GM13976 (cell line): Measurements from ENCODE around the gene CDC34.

ENCODE experiments used
- DNase-seq: peaks from one replicate; pipeline ENCODE4 v3.0.0; 2012; ENCODE audit warnings: low spot score
- in situ Hi-C: fragments of 300-500 bp; cut with MboI; formaldehyde crosslinking; loops from one replicate; pipeline ENCODE4 v1.12.0; 2022; ENCODE audit warnings: low sequenced_read_pairs, mixed read lengths, inconsistent platforms; ENCODE audit not compliant: unreplicated experiment
- TF ChIP-seq, protein P1 (sequence below): IDR thresholded peaks from 2 replicates; pipeline ENCODE4 v1.5.1; 2012; ENCODE audit warnings: borderline replicate concordance, mild to moderate bottlenecking; ENCODE audit not compliant: insufficient read depth; ENCODE audit errors: extremely low read depth, missing control alignments, control extremely low read depth

Gene CDC34

DNA sequence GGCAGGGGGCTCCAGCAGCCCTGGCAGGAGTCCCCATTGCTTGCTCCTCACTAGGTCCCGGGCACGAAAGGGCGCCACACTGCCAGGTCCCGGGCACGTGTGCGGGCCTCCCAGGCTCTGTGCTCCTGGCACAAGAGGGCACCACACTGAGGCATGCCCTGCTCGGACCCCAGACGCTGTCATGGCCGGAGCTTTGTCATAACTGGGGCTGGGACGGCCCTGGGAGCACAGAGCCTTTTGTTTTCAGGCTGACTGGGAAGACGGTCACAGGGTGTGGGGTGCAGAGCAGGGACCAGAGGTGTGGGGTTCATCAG lies 48.2 kb downstream of the CDC34 start:
- TF ChIP-seq, protein P1, sequence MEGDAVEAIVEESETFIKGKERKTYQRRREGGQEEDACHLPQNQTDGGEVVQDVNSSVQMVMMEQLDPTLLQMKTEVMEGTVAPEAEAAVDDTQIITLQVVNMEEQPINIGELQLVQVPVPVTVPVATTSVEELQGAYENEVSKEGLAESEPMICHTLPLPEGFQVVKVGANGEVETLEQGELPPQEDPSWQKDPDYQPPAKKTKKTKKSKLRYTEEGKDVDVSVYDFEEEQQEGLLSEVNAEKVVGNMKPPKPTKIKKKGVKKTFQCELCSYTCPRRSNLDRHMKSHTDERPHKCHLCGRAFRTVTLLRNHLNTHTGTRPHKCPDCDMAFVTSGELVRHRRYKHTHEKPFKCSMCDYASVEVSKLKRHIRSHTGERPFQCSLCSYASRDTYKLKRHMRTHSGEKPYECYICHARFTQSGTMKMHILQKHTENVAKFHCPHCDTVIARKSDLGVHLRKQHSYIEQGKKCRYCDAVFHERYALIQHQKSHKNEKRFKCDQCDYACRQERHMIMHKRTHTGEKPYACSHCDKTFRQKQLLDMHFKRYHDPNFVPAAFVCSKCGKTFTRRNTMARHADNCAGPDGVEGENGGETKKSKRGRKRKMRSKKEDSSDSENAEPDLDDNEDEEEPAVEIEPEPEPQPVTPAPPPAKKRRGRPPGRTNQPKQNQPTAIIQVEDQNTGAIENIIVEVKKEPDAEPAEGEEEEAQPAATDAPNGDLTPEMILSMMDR, result no peak
- no peak for DNase-seq
- in situ Hi-C loops, result loop anchor here (25.0 kb wide), 1 partner anchor 158 kb away; no protein-coding TSS in a partner anchor

DNA sequence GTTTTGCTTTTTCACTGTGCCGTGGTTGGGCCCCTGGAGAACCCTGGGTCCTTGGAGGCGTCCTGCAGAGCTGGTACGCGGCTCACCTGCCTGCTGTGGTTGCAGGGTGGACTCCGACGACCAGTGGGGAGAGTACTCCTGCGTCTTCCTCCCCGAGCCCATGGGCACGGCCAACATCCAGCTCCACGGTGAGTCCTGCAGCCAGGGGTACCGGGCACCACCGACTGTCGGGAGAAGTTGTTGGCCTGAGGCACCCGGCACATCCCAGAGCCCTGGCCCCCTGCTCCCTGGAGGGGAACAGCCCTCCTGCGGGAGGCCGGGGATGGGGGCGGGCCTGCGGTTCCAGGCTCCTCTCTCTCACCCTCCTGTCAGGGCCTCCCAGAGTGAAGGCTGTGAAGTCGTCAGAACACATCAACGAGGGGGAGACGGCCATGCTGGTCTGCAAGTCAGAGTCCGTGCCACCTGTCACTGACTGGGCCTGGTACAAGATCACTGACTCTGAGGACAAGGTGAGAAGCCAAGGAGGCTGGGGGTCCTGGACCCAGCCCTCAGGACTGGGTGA lies 48.8 kb downstream of the CDC34 start:
- in situ Hi-C loops, result loop anchor here (25.0 kb wide), 1 partner anchor 157 kb away; no protein-coding TSS in a partner anchor
- no peak for DNase-seq
- TF ChIP-seq, protein P1, result no peak

DNA sequence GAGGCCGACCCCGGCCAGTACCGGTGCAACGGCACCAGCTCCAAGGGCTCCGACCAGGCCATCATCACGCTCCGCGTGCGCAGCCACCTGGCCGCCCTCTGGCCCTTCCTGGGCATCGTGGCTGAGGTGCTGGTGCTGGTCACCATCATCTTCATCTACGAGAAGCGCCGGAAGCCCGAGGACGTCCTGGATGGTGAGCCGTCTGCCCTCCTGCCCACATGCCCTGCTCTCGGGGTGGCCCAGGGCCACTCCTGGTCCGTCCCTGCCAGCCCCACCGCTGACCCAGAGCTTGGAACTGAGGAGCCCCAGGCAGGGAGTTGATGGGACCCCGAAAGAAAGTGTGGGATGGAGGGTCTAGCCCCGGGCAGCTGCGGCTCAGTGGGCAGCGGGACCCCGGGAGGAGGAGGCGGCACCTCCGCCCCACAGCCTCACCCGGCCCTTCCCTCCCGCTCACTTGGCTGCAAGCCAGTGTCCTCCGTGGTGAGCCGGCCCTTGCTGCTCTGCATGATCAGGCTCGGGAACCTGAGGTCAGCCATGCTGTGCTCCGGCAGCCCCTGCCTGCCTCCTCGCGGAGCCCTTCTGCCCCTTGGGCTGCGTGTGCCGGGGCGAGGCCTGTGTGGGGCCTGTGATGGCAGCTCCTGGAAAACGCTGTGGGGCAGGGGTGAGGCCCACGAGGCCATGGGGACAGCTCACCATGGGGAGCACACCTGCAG lies 50.0 kb downstream of the CDC34 start:
- in situ Hi-C loops, result loop anchor here (25.0 kb wide), 1 partner anchor 156 kb away; no protein-coding TSS in a partner anchor
- DNase-seq, result no peak
- TF ChIP-seq, protein P1, result no peak

DNA sequence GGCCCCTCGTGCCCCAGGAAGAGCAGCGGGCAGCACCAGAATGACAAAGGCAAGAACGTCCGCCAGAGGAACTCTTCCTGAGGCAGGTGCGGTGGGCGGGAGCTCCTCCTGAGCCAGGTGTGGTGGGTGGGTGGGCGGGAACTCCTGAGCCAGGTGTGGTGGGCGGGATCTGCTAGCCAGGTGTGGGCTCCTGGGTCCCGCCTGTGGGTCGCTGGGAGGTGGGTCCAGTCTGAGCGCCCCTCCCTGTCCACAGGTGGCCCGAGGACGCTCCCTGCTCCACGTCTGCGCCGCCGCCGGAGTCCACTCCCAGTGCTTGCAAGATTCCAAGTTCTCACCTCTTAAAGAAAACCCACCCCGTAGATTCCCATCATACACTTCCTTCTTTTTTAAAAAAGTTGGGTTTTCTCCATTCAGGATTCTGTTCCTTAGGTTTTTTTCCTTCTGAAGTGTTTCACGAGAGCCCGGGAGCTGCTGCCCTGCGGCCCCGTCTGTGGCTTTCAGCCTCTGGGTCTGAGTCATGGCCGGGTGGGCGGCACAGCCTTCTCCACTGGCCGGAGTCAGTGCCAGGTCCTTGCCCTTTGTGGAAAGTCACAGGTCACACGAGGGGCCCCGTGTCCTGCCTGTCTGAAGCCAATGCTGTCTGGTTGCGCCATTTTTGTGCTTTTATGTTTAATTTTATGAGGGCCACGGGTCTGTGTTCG lies 51.1 kb downstream of the CDC34 start:
- TF ChIP-seq, protein P1, result no peak
- DNase-seq, result no peak
- in situ Hi-C loops, result loop anchor here (25.0 kb wide), 1 partner anchor 155 kb away; no protein-coding TSS in a partner anchor

DNA sequence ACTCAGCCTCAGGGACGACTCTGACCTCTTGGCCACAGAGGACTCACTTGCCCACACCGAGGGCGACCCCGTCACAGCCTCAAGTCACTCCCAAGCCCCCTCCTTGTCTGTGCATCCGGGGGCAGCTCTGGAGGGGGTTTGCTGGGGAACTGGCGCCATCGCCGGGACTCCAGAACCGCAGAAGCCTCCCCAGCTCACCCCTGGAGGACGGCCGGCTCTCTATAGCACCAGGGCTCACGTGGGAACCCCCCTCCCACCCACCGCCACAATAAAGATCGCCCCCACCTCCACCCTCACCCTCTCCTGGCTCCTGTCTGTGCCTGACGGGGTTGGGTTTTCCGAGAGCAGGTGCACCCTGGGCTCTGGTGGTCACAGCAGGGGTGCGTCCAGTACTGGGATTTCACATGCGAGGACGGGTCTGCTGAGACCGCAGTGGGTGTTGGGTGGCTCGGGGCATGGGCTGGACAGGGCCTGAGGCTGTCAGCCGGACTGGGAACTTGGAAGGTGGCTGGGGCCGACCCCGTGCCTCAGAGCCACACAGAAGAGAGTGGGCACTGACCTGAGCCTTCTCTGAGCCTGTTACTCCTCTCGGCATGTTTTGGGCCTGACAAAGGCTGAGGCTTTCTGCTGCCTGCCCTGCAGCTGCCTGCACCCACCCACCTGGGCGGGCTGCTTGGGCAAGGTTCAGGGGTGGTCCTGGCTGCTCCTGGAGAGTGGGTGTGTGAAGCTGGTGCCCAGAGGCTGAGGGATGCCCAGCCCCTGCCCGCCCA lies 51.8 kb downstream of the CDC34 start:
- in situ Hi-C loops, result loop anchor here (25.0 kb wide), 1 partner anchor 154 kb away; no protein-coding TSS in a partner anchor
- TF ChIP-seq, protein P1, result no peak
- DNase-seq, result no peak

DNA sequence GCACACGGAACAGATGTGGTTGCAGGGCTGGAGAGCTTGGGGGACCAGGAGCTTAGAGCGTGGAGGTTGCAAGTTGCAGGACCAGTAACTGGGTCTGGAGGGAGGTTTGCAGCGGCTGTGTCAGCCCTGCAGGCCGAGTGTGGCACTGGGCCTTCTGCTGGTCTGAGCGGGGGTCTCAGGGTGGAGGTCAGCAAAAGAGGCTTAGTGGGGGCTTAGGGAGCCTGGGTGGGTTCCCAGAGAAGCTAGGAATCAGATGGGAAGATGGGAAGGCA lies 52.3 kb downstream of the CDC34 start:
- DNase-seq, result no peak
- TF ChIP-seq, protein P1, result no peak
- in situ Hi-C loops, result loop anchor here (25.0 kb wide), 1 partner anchor 153 kb away; no protein-coding TSS in a partner anchor
